ENCODE results near the gene AKR1B15. TPM values are rescaled to one million over a fixed set of nuclear protein-coding genes. Genes with fewer than 3 reads are reported as not detected.

The AKR1B15 gene
- not detected in 2 replicates for total RNA-seq

GRCh38 chr7:134548877-134549276, at the start of gene AKR1B15:
TSS of gene AKR1B15 (plus strand) at chr7:134549110. CDS start at chr7:134564620, 15,510 bp downstream.

Other genes starting within 250 kb of the AKR1B15 start
- gene SLC35B4, start 232.2 kb upstream of the AKR1B15 start, total RNA-seq, result 11.0 and 16.7 TPM in 2 replicates
- 128 and 161 TPM in 2 replicates for gene AKR1B1, start 90.0 kb upstream of the AKR1B15 start, total RNA-seq
- gene AKR1B10, start 21.5 kb upstream of the AKR1B15 start, total RNA-seq, result 0.46 and 1.3 TPM in 2 replicates
- 26.9 and 91.6 TPM in 2 replicates for gene BPGM, start 97.7 kb downstream of the AKR1B15 start, total RNA-seq
- 248 and 255 TPM in 2 replicates for gene CALD1, start 230.5 kb downstream of the AKR1B15 start, total RNA-seq

Measured in epithelial cell of umbilical artery (primary cell).